Inferior parietal cortex (tissue), 1 donor: ENCODE measurements around the gene SH2D1B.

Experiments
- DNase-seq: peaks from one replicate; pipeline ENCODE4 v3.0.0-alpha.2; 2016; ENCODE audit errors: extremely low spot score

Gene SH2D1B

DNA sequence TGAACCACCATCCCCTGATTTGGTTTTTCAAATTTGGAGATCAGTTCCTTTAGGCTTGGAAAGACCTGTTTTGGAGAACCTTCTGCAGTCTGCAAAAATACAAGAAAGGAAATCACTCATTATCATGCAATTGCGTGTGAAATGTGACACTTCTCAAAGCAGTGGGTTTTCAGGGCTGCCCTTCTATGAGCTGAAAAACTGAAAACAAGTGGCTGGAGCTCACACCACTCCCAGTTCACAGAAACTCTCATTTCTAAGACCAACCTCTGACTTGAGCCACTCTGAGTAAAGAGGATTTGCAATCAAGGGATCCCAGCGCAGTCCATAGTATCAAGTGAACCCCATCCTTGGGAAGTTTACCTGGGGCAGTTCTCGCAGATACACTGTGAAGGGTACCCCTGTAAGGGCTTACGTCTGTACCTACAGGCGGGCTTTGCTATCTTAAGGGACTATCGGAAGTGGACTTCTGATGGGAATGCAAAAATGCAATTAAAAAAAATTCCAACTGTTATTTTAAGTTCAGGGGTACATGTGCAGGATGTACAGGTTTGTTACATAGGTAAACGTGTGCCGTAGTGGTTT, 12.8 kb downstream of the SH2D1B start:
- no peak for DNase-seq

DNA sequence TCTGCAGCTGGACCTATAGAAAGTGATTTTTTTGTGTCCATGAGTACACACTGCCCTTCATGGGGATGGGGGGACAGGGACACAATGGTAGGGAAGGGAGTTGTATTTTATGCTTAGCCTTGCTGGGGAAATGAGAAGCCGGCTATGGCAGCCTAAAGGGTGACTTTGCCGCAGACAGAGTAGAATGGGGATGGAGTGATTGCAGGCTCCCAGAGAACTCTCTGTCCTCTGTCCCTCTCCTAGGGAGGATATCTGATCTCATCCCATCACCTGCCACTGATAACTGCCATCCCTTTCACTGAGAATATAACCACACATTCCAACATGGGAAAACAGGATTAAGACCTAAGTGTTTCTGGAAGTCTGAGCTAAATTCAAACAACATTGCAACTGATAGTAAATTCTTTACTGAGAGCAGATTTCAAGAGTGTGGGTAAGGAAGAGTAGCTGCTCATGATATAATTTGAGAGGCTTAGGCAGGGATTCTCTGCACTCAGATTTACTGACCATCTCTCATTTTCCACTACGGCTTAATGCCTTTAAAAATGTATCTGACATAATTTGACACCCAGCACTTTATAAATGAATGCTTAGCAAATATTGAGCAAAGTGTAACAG, 13.9 kb downstream of the SH2D1B start:
- DNase-seq = no peak

DNA sequence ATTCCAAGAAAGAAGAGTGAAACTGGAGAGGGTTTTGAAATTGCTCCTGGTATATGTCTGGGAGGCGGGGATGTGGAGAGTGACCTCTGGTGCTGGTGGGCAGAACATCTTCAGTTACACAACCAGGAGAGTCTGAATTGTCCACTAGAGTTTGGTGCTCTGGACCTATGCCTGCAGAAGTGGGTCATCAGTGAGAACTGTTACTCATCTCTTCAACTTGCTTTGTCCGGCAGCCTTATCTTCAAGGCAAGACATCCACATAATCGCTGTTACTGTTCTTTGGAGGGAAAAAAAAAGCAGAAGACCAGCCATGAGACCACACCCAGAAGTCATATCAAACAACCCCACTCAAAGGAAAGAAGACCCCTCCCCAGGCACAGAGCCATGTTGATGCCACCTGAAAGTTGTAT, 14.9 kb downstream of the SH2D1B start:
- no peak for DNase-seq

- no peak for DNase-seq
Observed at GRCh38 chr1:162396201-162396906, 15.6 kb downstream of the SH2D1B start.

- peak; percentile 54 for DNase-seq
Observed at GRCh38 chr1:162391790-162392563, 20.0 kb downstream of the SH2D1B start.

- DNase-seq = no peak
Observed at GRCh38 chr1:162390396-162391185, 21.3 kb downstream of the SH2D1B start.

GRCh38 chr1:162389971-162390370, 22.0 kb downstream of the SH2D1B start:
- DNase-seq = no peak

GRCh38 chr1:162389021-162389818, 22.7 kb downstream of the SH2D1B start:
- no peak for DNase-seq

DNA sequence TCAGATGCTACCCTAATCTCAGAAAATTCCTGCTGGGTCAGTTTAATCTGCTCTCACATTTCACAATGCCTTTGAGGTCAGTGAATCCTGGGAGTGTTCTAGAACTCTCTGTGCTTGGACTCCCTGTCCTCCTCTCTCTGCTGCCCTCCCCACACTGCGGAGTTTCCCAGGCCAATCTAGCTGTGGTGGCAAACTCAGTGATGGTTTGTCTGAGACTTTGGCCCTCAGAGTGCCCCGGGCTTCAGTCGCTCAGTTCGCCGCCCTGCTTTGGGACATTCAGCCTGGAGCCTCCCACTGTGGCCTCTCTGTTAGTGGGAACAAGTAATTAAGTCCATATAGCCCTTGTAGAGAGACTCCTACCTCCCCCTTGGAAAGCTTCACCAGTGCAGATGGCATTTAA, 23.3 kb downstream of the SH2D1B start:
- DNase-seq = no peak

DNA sequence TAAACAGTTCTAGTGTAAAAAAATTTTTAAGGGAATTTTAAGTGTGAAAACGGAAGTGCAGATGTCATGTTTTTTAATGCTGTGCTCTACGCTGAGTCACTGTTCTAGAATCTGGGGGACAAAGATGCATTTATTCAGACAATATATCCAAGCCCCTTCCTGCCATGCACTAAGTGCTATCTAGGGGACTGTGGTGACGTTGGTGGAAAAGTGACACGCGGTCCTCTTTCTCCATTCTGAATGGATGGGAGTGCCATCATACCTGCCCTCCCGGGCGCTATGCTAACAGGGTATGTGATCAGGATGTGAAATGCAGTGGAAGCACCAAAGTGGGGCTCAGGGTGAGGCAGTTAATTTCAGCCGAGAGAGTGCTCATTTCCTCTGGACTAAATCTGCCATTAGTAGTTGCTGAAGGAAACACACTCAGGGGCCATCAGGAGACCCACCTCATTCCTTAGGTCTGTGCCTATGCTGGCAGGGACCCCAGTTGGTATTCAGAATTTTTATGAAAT, 23.8 kb downstream of the SH2D1B start:
- no peak for DNase-seq

DNA sequence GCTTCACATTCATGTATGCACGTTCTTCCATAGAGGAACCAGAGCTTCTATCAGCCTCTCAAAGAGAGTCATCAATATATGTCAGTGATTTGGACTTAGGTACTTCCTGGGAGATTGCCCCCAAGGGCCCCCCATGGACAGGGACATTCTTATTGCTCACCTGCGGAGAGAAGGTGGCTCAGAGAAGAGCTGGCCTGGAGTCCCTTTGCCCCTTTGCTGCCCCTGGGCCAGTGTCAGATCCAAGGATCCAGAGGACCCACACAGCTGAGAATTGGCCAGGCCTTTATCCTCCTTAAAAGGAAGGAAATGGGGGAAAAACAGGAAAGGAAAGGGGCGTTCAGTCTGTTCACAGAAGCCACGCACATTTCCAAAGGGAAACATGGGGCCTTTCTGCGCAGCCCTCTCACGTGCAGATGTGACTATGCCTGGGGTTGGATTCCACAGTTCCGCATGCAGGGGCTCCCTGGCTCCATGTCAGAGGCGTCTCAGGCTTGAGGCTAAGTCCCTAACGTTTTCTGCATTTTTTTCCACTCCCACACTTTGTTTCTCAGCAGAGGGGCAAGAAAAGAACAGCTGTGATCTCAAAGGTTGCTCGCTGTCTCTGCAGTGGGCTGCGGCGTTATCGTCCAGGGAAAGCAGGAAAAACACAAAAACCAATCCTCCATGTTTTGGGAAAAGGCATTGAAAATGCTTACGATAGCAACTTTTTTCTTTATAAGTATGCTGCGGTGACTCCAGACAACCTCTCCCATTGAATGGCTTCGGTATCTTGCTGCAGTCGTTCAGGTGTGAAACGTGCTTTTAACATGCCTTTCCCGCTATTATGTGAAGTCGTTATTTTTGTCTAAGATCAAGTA, 24.5 kb downstream of the SH2D1B start:
- no peak for DNase-seq

- no peak for DNase-seq
Observed at GRCh38 chr1:162386292-162387225, 25.4 kb downstream of the SH2D1B start.

- no peak for DNase-seq
Observed at GRCh38 chr1:162385702-162386101, 26.2 kb downstream of the SH2D1B start.

- no peak for DNase-seq
Observed at GRCh38 chr1:162385280-162385623, 26.7 kb downstream of the SH2D1B start.

GRCh38 chr1:162384601-162385279, 27.2 kb downstream of the SH2D1B start:
- no peak for DNase-seq

DNA sequence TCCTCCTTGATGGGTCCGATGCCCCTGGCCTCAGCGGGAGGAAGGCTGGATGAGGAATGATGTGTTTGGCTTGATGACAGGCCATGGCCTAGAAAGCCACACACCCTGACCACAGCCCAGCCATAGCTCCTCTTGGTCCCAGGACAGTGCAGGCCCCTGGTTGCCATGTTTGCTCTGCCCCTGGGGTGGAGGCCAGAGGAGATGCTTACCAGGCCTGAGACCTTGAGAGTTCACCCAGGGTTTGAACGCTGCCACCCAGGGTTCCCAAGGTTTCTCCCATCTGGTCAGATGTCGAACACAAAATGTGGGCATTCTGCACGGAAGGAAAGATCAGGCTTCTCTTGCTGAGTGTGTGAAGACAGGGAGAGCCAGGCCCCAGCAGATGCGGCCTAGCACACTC, 27.8 kb downstream of the SH2D1B start:
- no peak for DNase-seq

GRCh38 chr1:162383516-162383915, 28.4 kb downstream of the SH2D1B start:
- no peak for DNase-seq

GRCh38 chr1:162383091-162383490, 28.8 kb downstream of the SH2D1B start:
- no peak for DNase-seq
